Hematopoietic multipotent progenitor cell (in vitro differentiated cells): ENCODE data around the gene PCNX3. TPM values are rescaled to one million over a fixed set of nuclear protein-coding genes. Genes with fewer than 3 reads are reported as not detected.

Experiments used
- DNase-seq, 3 donors: peaks; one replicate each; pipeline ENCODE4 v3.0.0-alpha.2; 2011 to 2015; ENCODE audit warnings: low read depth in 2 of 3, low spot score in 2 of 3
- total RNA-seq: library from RNA; depleted of rRNA; stranded (reverse); fragments of >200 nt; gene quantifications from one replicate; pipeline ENCODE4 v1.2.3, GENCODE V29; 2012

The PCNX3 gene
- total RNA-seq, 1 donor = 32.6 TPM

- no peak for DNase-seq
Measured at GRCh38 chr11:65596520-65596919, 19.1 kb upstream of the PCNX3 start.

GRCh38 chr11:65598258-65598699 is 17.3 kb upstream of the PCNX3 start:
- DNase-seq = no peak

- no peak for DNase-seq
Measured at GRCh38 chr11:65599216-65599954, 16.2 kb upstream of the PCNX3 start.

DNA sequence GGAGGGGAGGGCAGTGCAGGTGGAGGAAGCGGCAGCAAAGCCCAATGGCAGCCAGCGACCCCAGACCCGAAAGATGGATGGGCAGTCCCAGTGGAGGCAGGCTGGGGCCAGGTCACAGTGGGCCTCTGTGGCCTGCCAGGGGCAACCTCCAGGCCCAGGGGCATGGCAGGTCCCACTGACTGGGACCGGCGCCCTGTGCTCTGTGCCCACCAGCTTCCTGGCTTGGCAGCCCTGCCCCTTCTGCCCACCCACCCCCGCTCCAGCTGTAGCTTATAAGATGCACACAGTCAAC is 15.7 kb upstream of the PCNX3 start:
- DNase-seq = no peak

DNA sequence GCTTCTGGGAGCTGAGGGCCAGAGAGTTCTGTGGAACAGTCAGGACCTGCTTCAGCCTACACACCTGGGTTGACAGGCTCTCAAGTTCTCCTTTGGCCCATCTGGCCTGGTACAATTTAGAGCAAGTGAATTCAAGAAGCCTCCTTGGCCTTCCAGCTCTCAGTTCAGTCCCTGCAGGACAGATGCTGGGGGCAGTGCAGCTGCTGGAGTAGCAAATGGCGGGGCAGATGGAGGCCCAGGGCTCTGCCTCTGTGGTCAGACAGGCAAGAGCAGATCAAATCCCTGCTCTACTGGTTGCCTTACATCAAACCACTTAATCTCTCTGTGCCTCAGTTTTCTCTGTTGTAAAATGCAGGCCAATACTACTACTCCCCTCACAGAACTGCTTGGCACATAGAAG is 11.3 kb upstream of the PCNX3 start:
- DNase-seq = no peak

- DNase-seq = no peak
Measured at GRCh38 chr11:65606876-65607613, 8.5 kb upstream of the PCNX3 start.

DNA sequence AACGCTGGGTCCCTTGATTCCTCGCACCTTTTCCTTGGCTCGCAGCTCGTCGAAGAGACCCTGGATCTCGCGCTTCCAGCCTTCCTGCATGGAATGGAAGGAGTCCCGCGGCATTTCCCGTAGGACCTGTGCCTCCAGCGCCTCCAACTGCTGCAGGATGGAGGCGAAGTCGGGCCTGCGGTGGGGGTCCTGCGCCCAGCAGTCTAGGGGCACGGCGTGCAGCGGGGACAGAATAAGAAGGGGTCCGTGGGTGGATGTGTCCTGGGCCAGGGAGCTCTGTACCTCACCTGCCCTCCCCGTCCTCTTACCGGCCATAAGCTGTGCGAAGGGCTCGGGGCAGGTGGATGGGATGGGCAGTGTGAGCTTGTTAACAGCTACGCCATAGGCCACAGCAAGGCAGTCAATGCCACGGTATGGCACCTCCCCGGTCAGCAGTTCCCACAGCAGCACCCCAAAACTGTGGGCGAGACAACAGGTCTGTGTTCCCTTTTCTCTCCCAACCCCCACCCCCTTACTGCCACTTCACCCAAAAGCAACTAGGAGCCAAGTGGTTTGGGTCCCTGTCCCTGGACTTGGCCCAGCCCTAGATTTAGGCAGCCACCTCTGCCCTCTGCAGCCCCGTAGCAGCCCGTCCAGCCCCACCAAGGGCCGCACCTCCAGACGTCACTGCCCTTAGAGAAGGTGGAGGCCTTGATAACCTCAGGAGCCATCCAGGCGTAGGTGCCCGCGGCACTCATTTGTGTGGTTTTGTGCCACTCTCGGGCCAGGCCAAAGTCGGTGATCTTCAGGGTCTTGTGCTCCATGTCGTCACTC is 7.8 kb upstream of the PCNX3 start:
- DNase-seq = no peak

- no peak for DNase-seq
Measured at GRCh38 chr11:65609229-65609628, 6.3 kb upstream of the PCNX3 start.

DNA sequence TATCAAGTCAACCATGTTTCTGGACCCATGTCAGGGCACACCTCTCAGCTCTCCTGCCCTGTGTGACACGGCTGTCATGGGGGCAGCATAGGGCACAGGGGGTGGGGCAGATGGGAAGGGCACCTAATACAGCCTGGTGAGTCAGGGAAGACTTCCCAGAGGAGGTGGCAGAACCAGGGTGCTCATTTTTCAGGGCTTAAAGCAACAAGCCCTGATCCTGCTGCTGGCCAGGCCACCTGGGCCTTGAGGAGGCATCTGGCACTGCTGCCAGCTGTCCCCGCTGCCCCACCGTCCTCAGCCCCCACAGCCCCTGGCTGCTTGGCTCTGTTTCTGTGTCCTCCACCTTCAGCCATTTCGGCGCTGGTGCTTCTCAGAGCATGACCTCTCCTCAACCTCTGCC is 5.9 kb upstream of the PCNX3 start:
- DNase-seq = no peak

- DNase-seq = no peak
Measured at GRCh38 chr11:65610404-65610803, 5.2 kb upstream of the PCNX3 start.

DNA sequence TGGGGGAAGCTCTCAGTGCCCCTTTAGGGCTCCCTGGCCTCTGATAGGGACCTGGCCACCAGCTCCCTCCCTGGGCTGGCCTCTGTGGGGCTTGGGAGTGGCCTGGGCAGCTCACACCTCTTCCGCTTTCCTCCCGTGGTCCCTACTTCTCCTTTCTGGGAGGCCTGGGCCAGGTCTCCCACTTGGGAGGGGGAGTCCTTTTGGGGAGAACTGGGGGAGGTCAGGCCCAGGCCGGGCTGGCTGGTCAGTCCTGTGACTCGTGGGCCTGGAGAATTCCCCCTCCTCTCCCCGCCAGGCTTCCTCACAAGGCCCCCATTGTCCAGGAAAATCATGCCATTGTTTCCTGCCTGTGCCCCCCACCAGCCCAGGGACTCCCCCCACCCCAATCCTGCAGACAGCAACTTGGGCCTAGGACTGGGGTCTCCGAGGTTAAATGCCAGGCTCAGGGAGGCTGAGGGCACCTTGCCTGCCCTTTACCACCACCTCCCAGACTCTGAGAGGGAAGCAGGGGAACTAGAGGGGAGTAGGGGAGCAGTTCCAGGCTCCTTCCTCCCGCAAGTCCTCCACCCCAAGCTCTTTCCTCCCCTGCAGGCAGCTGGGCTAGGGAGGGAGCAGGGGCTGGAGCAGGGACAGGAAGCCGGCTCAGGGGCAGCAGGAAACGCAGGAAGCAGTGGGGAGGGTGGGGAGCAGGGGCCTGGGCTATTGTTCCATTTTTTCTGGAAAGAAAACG is 4.4 kb upstream of the PCNX3 start:
- DNase-seq = peak in 1 of 3 donors; percentile 60

DNA sequence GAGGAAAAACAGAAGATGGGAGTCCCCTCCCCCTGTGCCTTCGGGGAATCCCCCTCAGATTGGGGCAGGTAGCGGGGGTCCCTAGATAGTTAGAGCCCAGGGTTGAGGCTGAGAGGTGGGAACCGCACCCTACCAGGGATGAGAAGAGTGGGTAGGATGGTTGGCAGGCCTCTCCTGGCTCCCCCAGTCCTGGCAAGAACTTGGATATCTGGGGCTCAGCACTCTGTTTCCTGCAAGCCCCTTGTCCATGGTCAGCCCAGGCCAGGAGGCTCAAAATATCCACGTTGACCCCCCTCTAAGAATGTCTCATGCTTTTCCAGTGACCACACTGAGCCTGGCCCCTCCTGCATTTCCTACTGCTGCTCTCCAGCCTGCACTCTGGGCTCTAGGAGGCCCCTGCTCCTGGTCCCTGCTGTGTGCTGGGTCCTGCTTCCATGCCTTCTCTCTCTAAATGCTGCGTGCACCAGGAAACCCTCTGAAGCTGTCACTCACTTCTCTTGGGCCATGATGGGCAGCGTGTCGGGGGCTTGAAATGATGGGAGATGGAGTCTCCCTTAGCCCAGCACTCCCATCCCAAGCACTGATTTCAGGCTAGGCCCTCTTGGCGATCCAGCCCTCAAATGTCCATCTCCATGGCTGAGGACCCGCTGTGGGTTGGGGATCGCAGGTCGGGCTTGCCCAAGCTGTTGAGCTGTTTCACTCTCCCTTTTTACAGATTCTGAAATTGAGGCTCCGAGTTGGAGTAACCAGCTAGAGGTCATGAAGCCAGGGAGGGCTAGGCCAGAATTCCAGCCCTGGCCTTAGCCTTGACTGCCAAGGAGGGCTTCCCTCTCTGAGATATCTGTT is 3.6 kb upstream of the PCNX3 start:
- DNase-seq = no peak

- DNase-seq = no peak
Measured at GRCh38 chr11:65612691-65613090, 2.9 kb upstream of the PCNX3 start.

DNA sequence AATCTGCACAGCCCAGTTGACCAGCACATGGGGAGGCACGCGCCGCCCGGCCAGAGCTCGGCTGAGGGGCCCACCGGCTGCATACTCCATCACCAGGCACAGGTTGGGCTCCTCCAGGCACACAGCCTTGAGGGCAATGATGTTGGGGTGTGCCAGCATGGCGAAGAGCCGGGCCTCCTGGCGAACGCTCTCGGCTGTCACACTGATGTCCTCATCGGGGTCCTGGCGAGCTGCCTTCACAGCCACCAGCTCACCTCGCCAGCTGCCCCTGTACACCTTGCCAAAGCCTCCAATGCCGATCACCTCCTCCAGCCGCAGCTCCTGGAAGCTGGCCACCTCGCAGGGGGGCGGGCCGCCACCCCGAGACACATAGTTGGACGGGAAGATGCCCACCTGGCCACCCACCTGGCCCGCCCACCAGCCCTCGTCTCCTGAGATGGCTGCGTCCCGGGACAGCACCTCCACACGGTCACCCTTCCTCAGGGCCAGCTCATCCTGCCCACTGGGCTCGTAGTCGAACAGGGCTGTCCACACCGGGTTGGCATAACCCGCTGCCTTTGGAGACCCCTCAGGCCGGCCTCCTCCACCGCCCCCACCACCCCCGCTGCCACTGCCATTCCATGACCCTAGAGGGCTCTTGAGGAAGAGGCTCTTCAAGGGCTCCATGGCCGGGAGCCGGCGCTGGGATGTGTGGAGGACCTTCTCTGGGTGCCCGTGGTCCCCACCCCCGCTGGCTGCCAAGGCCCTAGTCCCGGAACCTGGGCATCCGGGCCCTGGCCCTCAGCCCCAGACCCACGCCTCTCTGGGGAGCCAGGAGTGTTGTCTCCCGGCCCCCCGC is 2.3 kb upstream of the PCNX3 start:
- no peak for DNase-seq

GRCh38 chr11:65615950-65616574 is 486 bp downstream of the PCNX3 start:
- DNase-seq = peak in 1 of 3 donors; percentile 40

GRCh38 chr11:65616575-65617001 is 1.0 kb downstream of the PCNX3 start:
- no peak for DNase-seq

GRCh38 chr11:65617136-65617850 is 1.7 kb downstream of the PCNX3 start:
- no peak for DNase-seq
